ENCODE results near the gene MAP10.

The MAP10 gene

GRCh38 chr1:232797856-232798510 is 7.2 kb upstream of the MAP10 start:
- Histone ChIP-seq H2AFZ (ENCODE audit: low read length) (no peak overlapping the region), H3F3A (ENCODE audit: insufficient read depth, low read length) (no peaks in the 10 kb centered on the region), H3K4me1 (ENCODE audit: low read length) (peaks cover 4% of the 10 kb centered on the region), H3K9me2 (replicated peaks; ENCODE audit: insufficient read depth, low read length) (no peaks in the 10 kb centered on the region), H4K20me1 (ENCODE audit: insufficient read depth, low read length) (no peaks in the 10 kb centered on the region), H3K4me2 (ENCODE audit: low read depth, low read length) (no peak overlapping the region), H3K27me3 (replicated peaks; ENCODE audit: insufficient read depth, low read length) (no peaks in the 10 kb centered on the region), H3K4me3 (ENCODE audit: low read length) (no peak overlapping the region), H3K9me3 (replicated peaks; ENCODE audit: insufficient read depth, low read length) (no peaks in the 10 kb centered on the region), H3K79me2 (ENCODE audit: low read length) (no peaks in the 10 kb centered on the region), H3K27ac (ENCODE audit: low read length) (no peak overlapping the region), H3K9ac (ENCODE audit: low read length) (no peak overlapping the region), H3K36me3 (replicated peaks; ENCODE audit: insufficient read depth, low read length) (no peaks in the 10 kb centered on the region)
- no peak for DNase-seq
- no peak for TF ChIP-seq EZH2 (optimal IDR thresholded peaks at IDR 0.05; ENCODE audit: low read depth, low read length)

- Histone ChIP-seq H2AFZ (ENCODE audit: low read length) (no peak overlapping the region), H3K9me3 (replicated peaks; ENCODE audit: insufficient read depth, low read length) (no peaks in the 10 kb centered on the region)
- TF ChIP-seq EZH2phosphoT487 (IDR thresholded peaks at IDR 0.05; ENCODE audit: low read length), result no peak
- no peak for TF ChIP-seq CTCF (IDR thresholded peaks at IDR 0.05; ENCODE audit: low read length)
- TF ChIP-seq EZH2 (optimal IDR thresholded peaks at IDR 0.05; ENCODE audit: low read depth, low read length), result no peak
These were observed 6.3 kb upstream of the MAP10 start for GRCh38 chr1:232798920-232799319.

GRCh38 chr1:232806186-232806510 is 932 bp downstream of the MAP10 start:
- Histone ChIP-seq H3F3A (ENCODE audit: insufficient read depth, low read length) (peaks cover 22% of the 10 kb centered on the region), H3K9me3 (replicated peaks; ENCODE audit: insufficient read depth, low read length) (no peaks in the 10 kb centered on the region), H3K9me2 (replicated peaks; ENCODE audit: insufficient read depth, low read length) (no peaks in the 10 kb centered on the region), H3K4me3 (ENCODE audit: low read length) (peak overlapping the region; percentile 76), H3K79me2 (ENCODE audit: low read length) (no peaks in the 10 kb centered on the region), H4K20me1 (ENCODE audit: insufficient read depth, low read length) (no peaks in the 10 kb centered on the region), H3K27ac (ENCODE audit: low read length) (peak overlapping the region; percentile 37; the same call in 1 of the 2 replicates), H3K4me2 (ENCODE audit: low read depth, low read length) (peak overlapping the region; percentile 77), H2AFZ (ENCODE audit: low read length) (peak overlapping the region; percentile 84), H3K36me3 (replicated peaks; ENCODE audit: insufficient read depth, low read length) (no peaks in the 10 kb centered on the region), H3K9ac (ENCODE audit: low read length) (peak overlapping the region; percentile 72; the same call in 1 of the 2 replicates), H3K4me1 (ENCODE audit: low read length) (peaks cover 33% of the 10 kb centered on the region), H3K27me3 (replicated peaks; ENCODE audit: insufficient read depth, low read length) (no peaks in the 10 kb centered on the region)
- TF ChIP-seq EZH2 (optimal IDR thresholded peaks at IDR 0.05; ENCODE audit: low read depth, low read length), result no peak
- TF ChIP-seq CTCF (IDR thresholded peaks at IDR 0.05; ENCODE audit: low read length), result no peak
- no peak for DNase-seq

More at GRCh38 chr1:232798920-232799319, 6.3 kb upstream of the MAP10 start:
- no peak for DNase-seq
- H3K4me3 ChIP-seq (ENCODE audit: low read length), result no peak overlapping the region
- H3K4me2 ChIP-seq (ENCODE audit: low read depth, low read length), result no peak overlapping the region
- H3K36me3 ChIP-seq (replicated peaks; ENCODE audit: insufficient read depth, low read length), result no peaks in the 10 kb centered on the region
- no peak overlapping the region for H3K27ac ChIP-seq (ENCODE audit: low read length)
- H3K27me3 ChIP-seq (replicated peaks; ENCODE audit: insufficient read depth, low read length), result no peaks in the 10 kb centered on the region
- H3K4me1 ChIP-seq (ENCODE audit: low read length), result no peaks in the 10 kb centered on the region
- H3K79me2 ChIP-seq (ENCODE audit: low read length), result no peaks in the 10 kb centered on the region
- H4K20me1 ChIP-seq (ENCODE audit: insufficient read depth, low read length), result no peaks in the 10 kb centered on the region
- H3K9ac ChIP-seq (ENCODE audit: low read length), result no peak overlapping the region
- H3K9me2 ChIP-seq (replicated peaks; ENCODE audit: insufficient read depth, low read length), result no peaks in the 10 kb centered on the region
- H3F3A ChIP-seq (ENCODE audit: insufficient read depth, low read length), result no peaks in the 10 kb centered on the region

GRCh38 chr1:232810856-232811255 is 5.6 kb downstream of the MAP10 start:
- Histone ChIP-seq H3K36me3 (replicated peaks; ENCODE audit: insufficient read depth, low read length) (no peaks in the 10 kb centered on the region), H3K9me2 (replicated peaks; ENCODE audit: insufficient read depth, low read length) (no peaks in the 10 kb centered on the region), H3K9me3 (replicated peaks; ENCODE audit: insufficient read depth, low read length) (no peaks in the 10 kb centered on the region), H3K4me3 (ENCODE audit: low read length) (no peak overlapping the region), H2AFZ (ENCODE audit: low read length) (no peak overlapping the region), H3K4me1 (ENCODE audit: low read length) (peaks cover 26% of the 10 kb centered on the region), H3K9ac (ENCODE audit: low read length) (no peak overlapping the region), H4K20me1 (ENCODE audit: insufficient read depth, low read length) (no peaks in the 10 kb centered on the region), H3F3A (ENCODE audit: insufficient read depth, low read length) (peaks cover 19% of the 10 kb centered on the region), H3K4me2 (ENCODE audit: low read depth, low read length) (no peak overlapping the region), H3K79me2 (ENCODE audit: low read length) (no peaks in the 10 kb centered on the region), H3K27me3 (replicated peaks; ENCODE audit: insufficient read depth, low read length) (no peaks in the 10 kb centered on the region), H3K27ac (ENCODE audit: low read length) (no peak overlapping the region)
- TF ChIP-seq EZH2 (optimal IDR thresholded peaks at IDR 0.05; ENCODE audit: low read depth, low read length) (no peak), CTCF (IDR thresholded peaks at IDR 0.05; ENCODE audit: low read length) (no peak), EZH2phosphoT487 (IDR thresholded peaks at IDR 0.05; ENCODE audit: low read length) (no peak)
- DNase-seq, result no peak
